Choroid plexus epithelial cell (primary cell): Measurements from ENCODE around the gene OMP.

ENCODE experiments used
- DNase-seq: peaks from one replicate; pipeline ENCODE4 v3.0.0-alpha.2; 2010; ENCODE audit warnings: low read depth
- H3K4me3 ChIP-seq: 2 replicates; pipeline ENCODE4 v1.5.1; 2011; ENCODE audit warnings: low read depth, mild to moderate bottlenecking, control low read depth, low read length, moderate library complexity
- CTCF ChIP-seq: conservative IDR thresholded peaks from 2 replicates; pipeline ENCODE4 v1.5.1; 2011; ENCODE audit warnings: low read depth, mild to moderate bottlenecking, control low read depth, inconsistent platforms, low read length, moderate library complexity

OMP gene

GRCh38 chr11:77127920-77128691 lies 25.5 kb downstream of the OMP start, which contains the start of gene MYO7A:
MYO7A (plus strand) TSS chr11:77128246; CDS start chr11:77130635, 2,389 bp downstream.
- TF ChIP-seq CTCF, result no peak
- H3K4me3 ChIP-seq, result peak within 1 kb of the TSS; percentile 57
- DNase-seq, result peak; percentile 45

- DNase-seq, result no peak
- no peak for TF ChIP-seq CTCF
- H3K4me3 ChIP-seq, result no peak overlapping the region
Measured at GRCh38 chr11:77129069-77129841, 26.6 kb downstream of the OMP start.

- no peak overlapping the region for H3K4me3 ChIP-seq
- no peak for DNase-seq
- TF ChIP-seq CTCF, result no peak
Measured at GRCh38 chr11:77129842-77130756, 27.5 kb downstream of the OMP start.

- DNase-seq, result peak; percentile 57
Measured at GRCh38 chr11:77130763-77131513, 28.3 kb downstream of the OMP start.

GRCh38 chr11:77131560-77131959 lies 28.9 kb downstream of the OMP start:
- H3K4me3 ChIP-seq, result no peak overlapping the region
- TF ChIP-seq CTCF, result no peak
- no peak for DNase-seq

More at GRCh38 chr11:77130763-77131513, 28.3 kb downstream of the OMP start:
- no peak for TF ChIP-seq CTCF
- no peak overlapping the region for H3K4me3 ChIP-seq

GRCh38 chr11:77135069-77135468 lies 32.4 kb downstream of the OMP start:
- TF ChIP-seq CTCF, result no peak
- H3K4me3 ChIP-seq, result no peak overlapping the region
- no peak for DNase-seq
